Panc1 (cell line): ENCODE data around the gene KRT35.

ENCODE experiments used
- POLR2AphosphoS5 ChIP-seq: IDR thresholded peaks from 2 replicates; pipeline ENCODE4 v1.6.1; 2012; ENCODE audit warnings: mild to moderate bottlenecking, low read depth, low read length, moderate library complexity
- TF ChIP-seq, protein P1 (sequence below): fragments of 450-650 bp; IDR thresholded peaks from 2 replicates; pipeline ENCODE4 v1.5.1; 2017; ENCODE audit warnings: mild to moderate bottlenecking
- TF ChIP-seq, protein P2 (sequence below), 2 experiments: IDR thresholded peaks; 2 replicates each; pipeline ENCODE4 v1.6.1; 2011 to 2012; ENCODE audit warnings: low read depth in 2 of 2, control low read depth in 1 of 2, low read length in 1 of 2, mild to moderate bottlenecking in 1 of 2, moderate library complexity in 1 of 2; ENCODE audit not compliant: insufficient read depth in 1 of 2

DNA sequence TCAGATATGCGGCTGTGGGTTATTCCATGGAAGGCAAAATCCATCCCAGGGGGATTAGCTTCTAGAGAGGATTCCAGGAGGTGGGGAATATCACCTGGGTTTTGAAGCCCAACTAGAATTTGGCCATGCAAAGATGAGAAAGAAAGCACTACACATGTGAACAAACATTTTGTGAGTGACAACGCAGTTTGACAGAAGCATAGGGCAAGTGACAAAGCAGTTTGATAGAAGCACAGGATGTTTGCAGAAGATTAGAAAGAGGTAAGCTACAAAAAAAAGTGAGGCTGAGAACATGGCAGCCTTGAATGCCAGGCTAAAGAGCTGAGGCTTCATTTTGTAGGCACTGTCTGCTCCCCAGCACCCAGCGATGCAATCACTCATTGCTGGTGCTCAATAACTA is 27.9 kb downstream of the KRT35 start:
- no peak for TF ChIP-seq POLR2AphosphoS5
- TF ChIP-seq, protein P1, sequence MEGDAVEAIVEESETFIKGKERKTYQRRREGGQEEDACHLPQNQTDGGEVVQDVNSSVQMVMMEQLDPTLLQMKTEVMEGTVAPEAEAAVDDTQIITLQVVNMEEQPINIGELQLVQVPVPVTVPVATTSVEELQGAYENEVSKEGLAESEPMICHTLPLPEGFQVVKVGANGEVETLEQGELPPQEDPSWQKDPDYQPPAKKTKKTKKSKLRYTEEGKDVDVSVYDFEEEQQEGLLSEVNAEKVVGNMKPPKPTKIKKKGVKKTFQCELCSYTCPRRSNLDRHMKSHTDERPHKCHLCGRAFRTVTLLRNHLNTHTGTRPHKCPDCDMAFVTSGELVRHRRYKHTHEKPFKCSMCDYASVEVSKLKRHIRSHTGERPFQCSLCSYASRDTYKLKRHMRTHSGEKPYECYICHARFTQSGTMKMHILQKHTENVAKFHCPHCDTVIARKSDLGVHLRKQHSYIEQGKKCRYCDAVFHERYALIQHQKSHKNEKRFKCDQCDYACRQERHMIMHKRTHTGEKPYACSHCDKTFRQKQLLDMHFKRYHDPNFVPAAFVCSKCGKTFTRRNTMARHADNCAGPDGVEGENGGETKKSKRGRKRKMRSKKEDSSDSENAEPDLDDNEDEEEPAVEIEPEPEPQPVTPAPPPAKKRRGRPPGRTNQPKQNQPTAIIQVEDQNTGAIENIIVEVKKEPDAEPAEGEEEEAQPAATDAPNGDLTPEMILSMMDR: no peak
- TF ChIP-seq, protein P2, sequence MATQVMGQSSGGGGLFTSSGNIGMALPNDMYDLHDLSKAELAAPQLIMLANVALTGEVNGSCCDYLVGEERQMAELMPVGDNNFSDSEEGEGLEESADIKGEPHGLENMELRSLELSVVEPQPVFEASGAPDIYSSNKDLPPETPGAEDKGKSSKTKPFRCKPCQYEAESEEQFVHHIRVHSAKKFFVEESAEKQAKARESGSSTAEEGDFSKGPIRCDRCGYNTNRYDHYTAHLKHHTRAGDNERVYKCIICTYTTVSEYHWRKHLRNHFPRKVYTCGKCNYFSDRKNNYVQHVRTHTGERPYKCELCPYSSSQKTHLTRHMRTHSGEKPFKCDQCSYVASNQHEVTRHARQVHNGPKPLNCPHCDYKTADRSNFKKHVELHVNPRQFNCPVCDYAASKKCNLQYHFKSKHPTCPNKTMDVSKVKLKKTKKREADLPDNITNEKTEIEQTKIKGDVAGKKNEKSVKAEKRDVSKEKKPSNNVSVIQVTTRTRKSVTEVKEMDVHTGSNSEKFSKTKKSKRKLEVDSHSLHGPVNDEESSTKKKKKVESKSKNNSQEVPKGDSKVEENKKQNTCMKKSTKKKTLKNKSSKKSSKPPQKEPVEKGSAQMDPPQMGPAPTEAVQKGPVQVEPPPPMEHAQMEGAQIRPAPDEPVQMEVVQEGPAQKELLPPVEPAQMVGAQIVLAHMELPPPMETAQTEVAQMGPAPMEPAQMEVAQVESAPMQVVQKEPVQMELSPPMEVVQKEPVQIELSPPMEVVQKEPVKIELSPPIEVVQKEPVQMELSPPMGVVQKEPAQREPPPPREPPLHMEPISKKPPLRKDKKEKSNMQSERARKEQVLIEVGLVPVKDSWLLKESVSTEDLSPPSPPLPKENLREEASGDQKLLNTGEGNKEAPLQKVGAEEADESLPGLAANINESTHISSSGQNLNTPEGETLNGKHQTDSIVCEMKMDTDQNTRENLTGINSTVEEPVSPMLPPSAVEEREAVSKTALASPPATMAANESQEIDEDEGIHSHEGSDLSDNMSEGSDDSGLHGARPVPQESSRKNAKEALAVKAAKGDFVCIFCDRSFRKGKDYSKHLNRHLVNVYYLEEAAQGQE (IDR thresholded peaks at IDR 0.05; ENCODE audit: insufficient read depth in 1 of 2, low read depth in 2 of 2, low read length in 1 of 2): no peak
